IMR-90 (cell line): ENCODE measurements around the gene ASS1. TPM values are rescaled to one million over a fixed set of nuclear protein-coding genes. Genes with fewer than 3 reads are reported as not detected.

Source experiments
- ATAC-seq: fragments of 200-7000 bp; cut with Tn5 transposase; 2 replicates; pipeline ENCODE4 v1.9.1; 2020; ENCODE audit warnings: low read depth, mild to moderate bottlenecking, moderate library complexity
- BruUV-seq: library from RNA; stranded (reverse); fragments of 400-500 nt; replicated peaks from 2 replicates; lab custom pipeline; 2021; lab: Mats Ljungman, UMichigan
- CTCF ChIA-PET: fragments of 300-600 bp; formaldehyde crosslinking; extraction: SDS; loops from one replicate; lab custom pipeline; 2021; ENCODE audit warnings: antibody characterized with exemption; lab: Yijun Ruan, JAX
- POLR2A ChIA-PET: fragments of 300-600 bp; sonication (Branson Sonifier 250); formaldehyde crosslinking; loops from one replicate; lab custom pipeline; 2022; ENCODE audit warnings: antibody characterized with exemption; ENCODE audit not compliant: unreplicated experiment; lab: Charles Lee
- DNase-seq: peaks from one replicate; pipeline ENCODE4 v3.0.0; 2013
- H2AFZ ChIP-seq: replicated peaks from 2 replicates; pipeline ENCODE3; 2013; ENCODE audit warnings: low read length, mild to moderate bottlenecking; ENCODE audit not compliant: poor library complexity
- H2AK5ac ChIP-seq: 2 replicates; pipeline ENCODE4 v1.6.1; 2013; ENCODE audit warnings: low read depth, low read length, inconsistent platforms
- H2AK9ac ChIP-seq: replicated peaks from 2 replicates; pipeline ENCODE3; 2013; ENCODE audit warnings: mild to moderate bottlenecking, low read depth, low read length, moderate library complexity; ENCODE audit not compliant: poor library complexity
- H2BK120ac ChIP-seq: 2 replicates; pipeline ENCODE4 v1.6.1; 2013; ENCODE audit warnings: low read depth, low read length, inconsistent platforms
- H2BK15ac ChIP-seq: 3 replicates; pipeline ENCODE4 v1.6.1; 2013; ENCODE audit warnings: low read depth, low read length, inconsistent platforms
- H2BK20ac ChIP-seq: 2 replicates; pipeline ENCODE4 v1.6.1; 2013; ENCODE audit warnings: low read depth, mild to moderate bottlenecking, inconsistent platforms, low read length, moderate library complexity
- H2BK5ac ChIP-seq: 2 replicates; pipeline ENCODE4 v1.6.1; 2013; ENCODE audit warnings: mild to moderate bottlenecking, low read depth, low read length, inconsistent platforms; ENCODE audit not compliant: poor library complexity, severe bottlenecking
- H3K14ac ChIP-seq: replicated peaks from 2 replicates; pipeline ENCODE4 v1.6.1; 2013; ENCODE audit warnings: low read depth, low read length, inconsistent platforms
- H3K18ac ChIP-seq: 2 replicates; pipeline ENCODE4 v1.6.1; 2013; ENCODE audit warnings: low read depth, low read length, control low read depth
- H3K23ac ChIP-seq: 2 replicates; pipeline ENCODE4 v1.6.1; 2013; ENCODE audit warnings: low read depth, low read length, inconsistent platforms
- H3K27ac ChIP-seq: 2 replicates; pipeline ENCODE4 v1.5.1; 2013; ENCODE audit warnings: mild to moderate bottlenecking, control low read depth, low read length; ENCODE audit not compliant: insufficient read depth
- H3K27me3 ChIP-seq: 2 replicates; pipeline ENCODE4 v1.6.1; 2013; ENCODE audit warnings: low read length; ENCODE audit not compliant: control insufficient read depth, insufficient read depth
- H3K36me3 ChIP-seq: 2 replicates; pipeline ENCODE4 v1.6.1; 2013; ENCODE audit warnings: low read length, mixed read lengths; ENCODE audit not compliant: control insufficient read depth, insufficient read depth
- H3K4ac ChIP-seq: 2 replicates; pipeline ENCODE4 v1.6.1; 2013; ENCODE audit warnings: low read depth, low read length, inconsistent platforms
- H3K4me1 ChIP-seq: 2 replicates; pipeline ENCODE4 v1.6.1; 2013; ENCODE audit warnings: low read length, mixed read lengths; ENCODE audit not compliant: control insufficient read depth, insufficient read depth
- H3K4me2 ChIP-seq: 2 replicates; pipeline ENCODE4 v1.6.1; 2013; ENCODE audit warnings: low read depth, mild to moderate bottlenecking, control low read depth, low read length, moderate library complexity
- H3K4me3 ChIP-seq: 2 replicates; pipeline ENCODE4 v1.5.1; 2013; ENCODE audit warnings: low read depth, mild to moderate bottlenecking, control low read depth, low read length, moderate library complexity; ENCODE audit not compliant: insufficient read depth
- H3K56ac ChIP-seq: 2 replicates; pipeline ENCODE4 v1.6.1; 2013; ENCODE audit warnings: low read length, inconsistent platforms; ENCODE audit not compliant: insufficient read depth; ENCODE audit errors: extremely low read depth
- H3K79me1 ChIP-seq, 2 experiments: 2 replicates each; pipeline ENCODE4 v1.6.1; 2013; ENCODE audit warnings: low read length in 2 of 2, inconsistent platforms in 1 of 2, low read depth in 1 of 2
- H3K9ac ChIP-seq: 2 replicates; pipeline ENCODE4 v1.6.1; 2013; ENCODE audit warnings: low read depth, low read length, control low read depth
- H3K9me1 ChIP-seq: 2 replicates; pipeline ENCODE4 v1.6.1; 2013; ENCODE audit warnings: low read length, inconsistent platforms; ENCODE audit not compliant: insufficient read depth
- H3K9me3 ChIP-seq: 2 replicates; pipeline ENCODE4 v1.6.1; 2013; ENCODE audit warnings: low read length; ENCODE audit not compliant: control insufficient read depth, insufficient read depth
- H4K20me1 ChIP-seq: 2 replicates; pipeline ENCODE4 v1.6.1; 2013; ENCODE audit warnings: low read length, inconsistent platforms; ENCODE audit not compliant: insufficient read depth
- H4K5ac ChIP-seq: 2 replicates; pipeline ENCODE4 v1.6.1; 2013; ENCODE audit warnings: mild to moderate bottlenecking, low read depth, low read length, control low read depth
- H4K8ac ChIP-seq, 2 experiments: 2 replicates each; pipeline ENCODE4 v1.6.1; 2013; ENCODE audit warnings: low read depth in 2 of 2, low read length in 2 of 2, control low read depth in 1 of 2, inconsistent platforms in 1 of 2
- H4K91ac ChIP-seq: 2 replicates; pipeline ENCODE4 v1.6.1; 2013; ENCODE audit warnings: low read depth, low read length, inconsistent platforms; ENCODE audit not compliant: insufficient read depth
- BHLHE40 ChIP-seq: fragments of 150-350 bp; IDR thresholded peaks from 2 replicates; pipeline ENCODE4 v1.6.1; 2016; ENCODE audit warnings: mild to moderate bottlenecking, low read depth, low read length
- FOS ChIP-seq: fragments of 150-350 bp; IDR thresholded peaks from 2 replicates; pipeline ENCODE4 v1.6.1; 2016; ENCODE audit warnings: low read depth, low read length
- MAZ ChIP-seq: IDR thresholded peaks from 2 replicates; pipeline ENCODE4 v1.6.1; 2012; ENCODE audit warnings: low read depth, mild to moderate bottlenecking, low read length, improper control_type of control experiment, moderate library complexity, borderline replicate concordance
- NFE2L2 ChIP-seq: fragments of 150-350 bp; IDR thresholded peaks from 2 replicates; pipeline ENCODE4 v1.6.1; 2016; ENCODE audit warnings: low read depth, mild to moderate bottlenecking, low read length
- POLR2A ChIP-seq: IDR thresholded peaks from 2 replicates; pipeline ENCODE4 v1.6.1; 2012; ENCODE audit warnings: mild to moderate bottlenecking, low read depth, low read length
- RCOR1 ChIP-seq: IDR thresholded peaks from 2 replicates; pipeline ENCODE4 v1.6.1; 2012; ENCODE audit warnings: mild to moderate bottlenecking, low read length, improper control_type of control experiment; ENCODE audit not compliant: insufficient replicate concordance
- RFX5 ChIP-seq: IDR thresholded peaks from 2 replicates; pipeline ENCODE4 v1.8.0; 2012; ENCODE audit warnings: low read depth, mild to moderate bottlenecking, low read length, moderate library complexity
- SMC3 ChIP-seq: fragments of 150-350 bp; IDR thresholded peaks from 2 replicates; pipeline ENCODE4 v1.6.1; 2016; ENCODE audit warnings: low read depth, mild to moderate bottlenecking, antibody characterized with exemption, low read length, moderate library complexity
- WGBS, 2 experiments: methylation state at CpG; one replicate each; pipeline versions ENCODE4 v1.1.5 to v1.1.7; 2013; ENCODE audit warnings: missing lambda C conversion rate in 2 of 2; ENCODE audit not compliant: insufficient read length in 1 of 2; ENCODE audit errors: extremely low coverage in 2 of 2; 5-methylcytosine and 5-hydroxymethylcytosine counted together
- dilution Hi-C: fragments of 300-500 bp; cut with HindIII; formaldehyde crosslinking; loops from one replicate; pipeline ENCODE4 v1.14.3; 2018; ENCODE audit warnings: low sequenced_read_pairs; ENCODE audit not compliant: unreplicated experiment
- in situ Hi-C: fragments of 300-500 bp; cut with MboI; formaldehyde crosslinking; loops from 3 replicates; pipeline ENCODE4 v1.14.3; 2019; ENCODE audit warnings: low sequenced_read_pairs, inconsistent platforms, mixed read lengths
- intact Hi-C: fragments of 100-400 bp; cut with micrococcal nuclease; formaldehyde crosslinking; loops from 2 replicates; pipeline ENCODE4 v1.10.0; 2022
- polyA plus RNA-seq, 3 experiments: library from polyadenylated mRNA; depleted of rRNA; stranded (reverse); fragments of >200 nt; gene quantifications; 2 replicates each; pipeline ENCODE4 v1.2.3, GENCODE V29; 2012; ENCODE audit warnings: low replicate concordance in 1 of 3
- total RNA-seq: library from RNA; depleted of rRNA; stranded (reverse); fragments of >200 nt; gene quantifications from 2 replicates; pipeline ENCODE4 v1.2.3, GENCODE V29; 2012
- TF ChIP-seq, protein P1 (sequence below): fragments of 150-350 bp; IDR thresholded peaks from 2 replicates; pipeline ENCODE4 v1.6.1; 2017; ENCODE audit warnings: mild to moderate bottlenecking, antibody characterized with exemption, low read length, low read depth
- TF ChIP-seq, protein P2 (sequence below): conservative IDR thresholded peaks from 2 replicates; pipeline ENCODE4 v1.5.1; 2012; ENCODE audit warnings: mild to moderate bottlenecking, low read depth, low read length, improper control_type of control experiment

ASS1 gene
- total and polyA plus RNA-seq, 2 of the 4 experiments (the other 2 are of a cell fraction): 39.6 to 41.9 TPM

GRCh38 chr9:130548103-130548502, 103.3 kb downstream of the ASS1 start:
- H4K20me1 ChIP-seq: no peaks in the 10 kb centered on the region
- H3K4me3 ChIP-seq: no peak overlapping the region
- peak overlapping the region; percentile 4 for H2AFZ ChIP-seq
- H3K4me2 ChIP-seq: no peak overlapping the region
- no peak overlapping the region for H4K91ac ChIP-seq
- no peak overlapping the region for H2BK20ac ChIP-seq
- peaks cover 2% of the 10 kb centered on the region; the same call in 1 of the 2 replicates for H3K9me1 ChIP-seq
- no peak overlapping the region for H3K4ac ChIP-seq
- H3K79me1 ChIP-seq: no peaks in the 10 kb centered on the region
- H2AK9ac ChIP-seq: no peak overlapping the region
- no peak overlapping the region for H2AK5ac ChIP-seq
- no peak overlapping the region for H2BK5ac ChIP-seq
- no peak overlapping the region for H3K56ac ChIP-seq
- no peaks in the 10 kb centered on the region; the same call in 1 of the 2 replicates for H3K9me3 ChIP-seq
- no peak for TF ChIP-seq BHLHE40
- no peak for TF ChIP-seq RCOR1
- TF ChIP-seq, protein P1, sequence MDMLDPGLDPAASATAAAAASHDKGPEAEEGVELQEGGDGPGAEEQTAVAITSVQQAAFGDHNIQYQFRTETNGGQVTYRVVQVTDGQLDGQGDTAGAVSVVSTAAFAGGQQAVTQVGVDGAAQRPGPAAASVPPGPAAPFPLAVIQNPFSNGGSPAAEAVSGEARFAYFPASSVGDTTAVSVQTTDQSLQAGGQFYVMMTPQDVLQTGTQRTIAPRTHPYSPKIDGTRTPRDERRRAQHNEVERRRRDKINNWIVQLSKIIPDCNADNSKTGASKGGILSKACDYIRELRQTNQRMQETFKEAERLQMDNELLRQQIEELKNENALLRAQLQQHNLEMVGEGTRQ: no peak
- no peak for TF ChIP-seq MAZ
- TF ChIP-seq SMC3: no peak
- TF ChIP-seq, protein P2, sequence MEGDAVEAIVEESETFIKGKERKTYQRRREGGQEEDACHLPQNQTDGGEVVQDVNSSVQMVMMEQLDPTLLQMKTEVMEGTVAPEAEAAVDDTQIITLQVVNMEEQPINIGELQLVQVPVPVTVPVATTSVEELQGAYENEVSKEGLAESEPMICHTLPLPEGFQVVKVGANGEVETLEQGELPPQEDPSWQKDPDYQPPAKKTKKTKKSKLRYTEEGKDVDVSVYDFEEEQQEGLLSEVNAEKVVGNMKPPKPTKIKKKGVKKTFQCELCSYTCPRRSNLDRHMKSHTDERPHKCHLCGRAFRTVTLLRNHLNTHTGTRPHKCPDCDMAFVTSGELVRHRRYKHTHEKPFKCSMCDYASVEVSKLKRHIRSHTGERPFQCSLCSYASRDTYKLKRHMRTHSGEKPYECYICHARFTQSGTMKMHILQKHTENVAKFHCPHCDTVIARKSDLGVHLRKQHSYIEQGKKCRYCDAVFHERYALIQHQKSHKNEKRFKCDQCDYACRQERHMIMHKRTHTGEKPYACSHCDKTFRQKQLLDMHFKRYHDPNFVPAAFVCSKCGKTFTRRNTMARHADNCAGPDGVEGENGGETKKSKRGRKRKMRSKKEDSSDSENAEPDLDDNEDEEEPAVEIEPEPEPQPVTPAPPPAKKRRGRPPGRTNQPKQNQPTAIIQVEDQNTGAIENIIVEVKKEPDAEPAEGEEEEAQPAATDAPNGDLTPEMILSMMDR: no peak
- no peak for TF ChIP-seq FOS
- no peak for TF ChIP-seq RFX5
- no peak for TF ChIP-seq NFE2L2
- TF ChIP-seq POLR2A: no peak
- WGBS, 2 experiments: no CpG with 5 or more reads among the region's 6 CpGs
- no peak overlapping the region for H3K9ac ChIP-seq
- no peak overlapping the region for H4K5ac ChIP-seq
- no peaks in the 10 kb centered on the region for H3K36me3 ChIP-seq
- no peak overlapping the region for H2BK120ac ChIP-seq
- no peak overlapping the region for H3K23ac ChIP-seq
- ATAC-seq: no peak
- dilution Hi-C loops (no loop called here), in situ Hi-C loops (no loop called here), intact Hi-C loops (no loop called here)
- peaks cover 38% of the 10 kb centered on the region for H3K27me3 ChIP-seq
- BruUV-seq: no TSS peak
- no peak overlapping the region for H4K8ac ChIP-seq
- no peak overlapping the region for H3K14ac ChIP-seq
- H2BK15ac ChIP-seq: no peak overlapping the region
- CTCF ChIA-PET: no interaction called here
- no peak overlapping the region for H3K18ac ChIP-seq
- POLR2A ChIA-PET: no interaction called here
- no peaks in the 10 kb centered on the region for H3K4me1 ChIP-seq
- H3K27ac ChIP-seq: no peak overlapping the region
- no peak for DNase-seq
